SK-N-DZ (cell line): ENCODE measurements around the gene CLEC4F.

ENCODE experiments used
- DNase-seq: peaks from one replicate; pipeline ENCODE4 v3.0.0-alpha.2; 2015; ENCODE audit warnings: low spot score

CLEC4F gene

GRCh38 chr2:70789304-70790135 is 30.9 kb downstream of the CLEC4F start:
- DNase-seq: peak; percentile 66

- peak; percentile 41 for DNase-seq
Measured at GRCh38 chr2:70785137-70785911, 35.1 kb downstream of the CLEC4F start.

GRCh38 chr2:70784320-70784719 is 36.1 kb downstream of the CLEC4F start:
- no peak for DNase-seq

- no peak for DNase-seq
Measured at GRCh38 chr2:70779911-70780545, 40.4 kb downstream of the CLEC4F start.

- DNase-seq: no peak
Measured at GRCh38 chr2:70779491-70779890, 40.9 kb downstream of the CLEC4F start.

- DNase-seq: no peak
Measured at GRCh38 chr2:70778676-70779075, 41.7 kb downstream of the CLEC4F start.

- no peak for DNase-seq
Measured at GRCh38 chr2:70777450-70777849, 42.9 kb downstream of the CLEC4F start.

- DNase-seq: no peak
Measured at GRCh38 chr2:70776266-70776665, 44.1 kb downstream of the CLEC4F start.

GRCh38 chr2:70775141-70775540 is 45.3 kb downstream of the CLEC4F start:
- no peak for DNase-seq

- DNase-seq: no peak
Measured at GRCh38 chr2:70772486-70773155, 47.8 kb downstream of the CLEC4F start.

- DNase-seq: no peak
Measured at GRCh38 chr2:70771446-70771845, 49.0 kb downstream of the CLEC4F start.

GRCh38 chr2:70769450-70769849 is 50.9 kb downstream of the CLEC4F start:
- no peak for DNase-seq

- DNase-seq: no peak
Measured at GRCh38 chr2:70768590-70769085, 51.8 kb downstream of the CLEC4F start.

GRCh38 chr2:70767699-70768589 is 52.5 kb downstream of the CLEC4F start, which contains the start of gene ADD2:
Gene ADD2 (minus strand): TSS chr2:70768200. CDS start chr2:70706408, 61,792 bp downstream.
- peak; percentile 75 for DNase-seq

GRCh38 chr2:70767079-70767698 is 53.2 kb downstream of the CLEC4F start:
- DNase-seq: peak; percentile 64

GRCh38 chr2:70766357-70767078 is 53.9 kb downstream of the CLEC4F start:
- peak; percentile 13 for DNase-seq

GRCh38 chr2:70765507-70765906 is 54.9 kb downstream of the CLEC4F start:
- DNase-seq: no peak

GRCh38 chr2:70759446-70759845 is 61.0 kb downstream of the CLEC4F start:
- DNase-seq: no peak
